AG04450 (cell line): ENCODE data around the gene DGAT2. TPM values are rescaled to one million over a fixed set of nuclear protein-coding genes. Genes with fewer than 3 reads are reported as not detected.

Experiments used
- CTCF ChIA-PET: fragments of 300-600, 350-600 bp; formaldehyde crosslinking; extraction: SDS; loops from one replicate; lab custom pipeline; 2022; ENCODE audit warnings: antibody characterized with exemption, inconsistent platforms; lab: Charles Lee
- POLR2A ChIA-PET: fragments of 350-600 bp; formaldehyde crosslinking; extraction: SDS; loops from one replicate; lab custom pipeline; 2021; ENCODE audit warnings: antibody characterized with exemption, inconsistent platforms; lab: Yijun Ruan, JAX
- DNase-seq: peaks from one replicate; pipeline ENCODE4 v3.0.0-alpha.2; 2011; ENCODE audit warnings: low read depth, low spot score
- H3K27ac ChIP-seq: one replicate; pipeline ENCODE4 v1.5.1; 2012; ENCODE audit warnings: low read depth, low read length, control low read depth
- H3K27me3 ChIP-seq: one replicate; pipeline ENCODE4 v1.6.0; 2012; ENCODE audit warnings: low read length; ENCODE audit not compliant: control insufficient read depth, insufficient read depth
- H3K4me3 ChIP-seq: 2 replicates; pipeline ENCODE4 v1.5.1; 2011; ENCODE audit warnings: mild to moderate bottlenecking, low read depth, low read length, control low read depth
- H3K9me3 ChIP-seq: 2 replicates; pipeline ENCODE4 v1.5.1; 2012; ENCODE audit warnings: low read length; ENCODE audit not compliant: control insufficient read depth, insufficient read depth
- CTCF ChIP-seq: IDR thresholded peaks from 2 replicates; pipeline ENCODE4 v1.5.1; 2011; ENCODE audit warnings: low read depth, low read length, control low read depth, inconsistent platforms
- polyA minus RNA-seq: library from RNA; depleted of rRNA, polyadenylated mRNA; stranded (reverse); fragments of >200 nt; gene quantifications from 2 replicates; pipeline ENCODE4 v1.2.3, GENCODE V29; 2011; rRNA and poly(A)+ RNA removed
- polyA plus RNA-seq: library from polyadenylated mRNA; depleted of rRNA; stranded (reverse); fragments of >200 nt; gene quantifications from 2 replicates; pipeline ENCODE4 v1.2.3, GENCODE V29; 2011; rRNA removed

Gene DGAT2
- polyA plus RNA-seq (0.43 and 0.56 TPM in 2 replicates), polyA minus RNA-seq (0.14 and 0.87 TPM in 2 replicates)

GRCh38 chr11:75768112-75768908 is at the start of gene DGAT2:
TSS of gene DGAT2 (plus strand) at chr11:75768778. CDS start at chr11:75768992, 214 bp downstream.
- no peak; the same call in 1 of the 2 replicates for TF ChIP-seq CTCF
- no peak for DNase-seq
- peak within 1 kb of the TSS; percentile 54 for H3K4me3 ChIP-seq
- ChIA-PET CTCF (interaction anchor here (0.6 to 1.0 kb wide), 2 partner anchors 45 to 221 kb away, joined by 3 read pairs; no protein-coding TSS in a partner anchor), POLR2A (no interaction called here)
- H3K27ac ChIP-seq, result no peak within 1 kb of the TSS
- H3K27me3 ChIP-seq, result peaks cover 57% of the 10 kb centered on the region
- H3K9me3 ChIP-seq, result no peaks in the 10 kb centered on the region; the same call in 1 of the 2 replicates

GRCh38 chr11:75719340-75720239 is 49.0 kb upstream of the DGAT2 start:
- H3K27ac ChIP-seq, result no peak overlapping the region
- POLR2A ChIA-PET, result no interaction called here
- DNase-seq, result no peak
- CTCF ChIA-PET, result interaction anchor here (1.0 kb wide), 1 partner anchor 14 kb away, joined by 3 read pairs; no protein-coding TSS in a partner anchor
- H3K4me3 ChIP-seq, result no peak overlapping the region
- H3K9me3 ChIP-seq, result no peaks in the 10 kb centered on the region
- no peak for TF ChIP-seq CTCF
- H3K27me3 ChIP-seq, result peaks cover 27% of the 10 kb centered on the region

GRCh38 chr11:75720639-75721038 is 47.9 kb upstream of the DGAT2 start:
- DNase-seq, result no peak
- no peak for TF ChIP-seq CTCF
- ChIA-PET CTCF (interaction anchor here (1.4 kb wide), 1 partner anchor 15 kb away, joined by 5 read pairs; no protein-coding TSS in a partner anchor), POLR2A (no interaction called here)
- Histone ChIP-seq H3K9me3 (no peaks in the 10 kb centered on the region), H3K27me3 (peaks cover 25% of the 10 kb centered on the region), H3K4me3 (no peak overlapping the region), H3K27ac (no peak overlapping the region)

- no peak for DNase-seq
- Histone ChIP-seq H3K27me3 (peaks cover 20% of the 10 kb centered on the region), H3K4me3 (no peak overlapping the region), H3K27ac (no peak overlapping the region), H3K9me3 (no peaks in the 10 kb centered on the region)
- no peak for TF ChIP-seq CTCF
- ChIA-PET CTCF (interaction anchor here (1.4 to 2.1 kb wide), 3 partner anchors 16 to 145 kb away, joined by 4 to 9 read pairs (median 5); no protein-coding TSS in a partner anchor), POLR2A (no interaction called here)
Observed at GRCh38 chr11:75721852-75722668, 46.5 kb upstream of the DGAT2 start.
